Measurements from ENCODE around the gene NCBP3.
"Not testable (repeated sequence)": the region's sequence is repeated elsewhere in the genome, so short reads cannot be mapped to it uniquely, and the experiment has no call there.

GRCh38 chr17:3854204-3854603, 8.2 kb upstream of the NCBP3 start:
- not testable (repeated sequence) for TF ChIP-seq CTCF (IDR thresholded peaks at IDR 0.05); EP300 (IDR thresholded peaks at IDR 0.05); POLR2A (IDR thresholded peaks at IDR 0.05; ENCODE audit: low read depth); POLR2AphosphoS5 (IDR thresholded peaks at IDR 0.05)
